Karpas-422 (cell line): ENCODE measurements around the gene WDR55. TPM values are rescaled to one million over a fixed set of nuclear protein-coding genes. Genes with fewer than 3 reads are reported as not detected.
"Not testable (repeated sequence)": the region's sequence is repeated elsewhere in the genome, so short reads cannot be mapped to it uniquely, and the experiment has no call there.

Experiments
- DNase-seq: peaks from one replicate; pipeline ENCODE4 v3.0.0-alpha.2; 2015
- H2AFZ ChIP-seq: fragments of 200-600 bp; sonication (generic); 2 replicates; pipeline ENCODE4 v1.6.1; 2014; ENCODE audit warnings: antibody characterized with exemption, low read length, mixed read lengths
- H3K27ac ChIP-seq: fragments of 200-600 bp; sonication (generic); 2 replicates; pipeline ENCODE4 v1.5.1; 2014; ENCODE audit warnings: mild to moderate bottlenecking, low read length, moderate library complexity
- H3K27me3 ChIP-seq: fragments of 200-600 bp; sonication (generic); 2 replicates; pipeline ENCODE4 v1.6.1; 2014; ENCODE audit warnings: low read length, mixed read lengths
- H3K36me3 ChIP-seq: fragments of 200-600 bp; sonication (generic); 2 replicates; pipeline ENCODE4 v1.6.1; 2014; ENCODE audit warnings: low read length, mixed read lengths; ENCODE audit not compliant: insufficient read depth
- H3K4me1 ChIP-seq: fragments of 200-600 bp; sonication (generic); 2 replicates; pipeline ENCODE4 v1.6.1; 2014; ENCODE audit warnings: mild to moderate bottlenecking, low read length, mixed read lengths
- H3K4me2 ChIP-seq: fragments of 200-600 bp; sonication (generic); 2 replicates; pipeline ENCODE4 v1.6.1; 2014; ENCODE audit warnings: low read length, low read depth, mild to moderate bottlenecking; ENCODE audit not compliant: poor library complexity, severe bottlenecking
- H3K4me3 ChIP-seq: fragments of 200-600 bp; sonication (generic); 2 replicates; pipeline ENCODE4 v1.5.1; 2014; ENCODE audit warnings: mild to moderate bottlenecking, antibody characterized with exemption, low read length, mixed read lengths
- H3K79me2 ChIP-seq: fragments of 200-600 bp; sonication (generic); 2 replicates; pipeline ENCODE4 v1.6.1; 2014; ENCODE audit warnings: mild to moderate bottlenecking, low read length, mixed read lengths
- H3K9ac ChIP-seq: fragments of 200-600 bp; sonication (generic); 2 replicates; pipeline ENCODE4 v1.6.0; 2014; ENCODE audit warnings: low read length
- H3K9me2 ChIP-seq: fragments of 200-600 bp; sonication (generic), shearing (Covaris generic); replicated peaks from 2 replicates; pipeline ENCODE4 v1.6.0; 2014; ENCODE audit warnings: mild to moderate bottlenecking, low read length, moderate library complexity; ENCODE audit not compliant: insufficient read depth
- H3K9me3 ChIP-seq: fragments of 300-700, 200-600 bp; sonication (generic); 2 replicates; pipeline ENCODE4 v1.6.1; 2014; ENCODE audit warnings: low read length, mixed read lengths
- H4K20me1 ChIP-seq: fragments of 200-600 bp; sonication (generic); 2 replicates; pipeline ENCODE4 v1.6.1; 2014; ENCODE audit warnings: mild to moderate bottlenecking, antibody characterized with exemption, low read length, low read depth; ENCODE audit not compliant: insufficient read depth
- total RNA-seq: library from RNA; depleted of rRNA; stranded (reverse); fragments of >200 nt; shearing (Covaris generic); gene quantifications from 2 replicates; pipeline ENCODE4 v1.2.3, GENCODE V29; 2014; ENCODE audit warnings: low replicate concordance

The WDR55 gene
- total RNA-seq, 1 experiment from 2014 or later: 15.9 TPM

- H2AFZ ChIP-seq, DNase-seq, H4K20me1 ChIP-seq, H3K4me2 ChIP-seq, H3K9ac ChIP-seq, H3K4me1 ChIP-seq, H3K79me2 ChIP-seq, H3K27me3 ChIP-seq, H3K9me3 ChIP-seq, H3K9me2 ChIP-seq, H3K27ac ChIP-seq, H3K4me3 ChIP-seq: not testable (repeated sequence)
- peaks cover 16% of the 10 kb centered on the region for H3K36me3 ChIP-seq
These were observed 44.1 kb downstream of the WDR55 start for GRCh38 chr5:140708787-140709186.

DNA sequence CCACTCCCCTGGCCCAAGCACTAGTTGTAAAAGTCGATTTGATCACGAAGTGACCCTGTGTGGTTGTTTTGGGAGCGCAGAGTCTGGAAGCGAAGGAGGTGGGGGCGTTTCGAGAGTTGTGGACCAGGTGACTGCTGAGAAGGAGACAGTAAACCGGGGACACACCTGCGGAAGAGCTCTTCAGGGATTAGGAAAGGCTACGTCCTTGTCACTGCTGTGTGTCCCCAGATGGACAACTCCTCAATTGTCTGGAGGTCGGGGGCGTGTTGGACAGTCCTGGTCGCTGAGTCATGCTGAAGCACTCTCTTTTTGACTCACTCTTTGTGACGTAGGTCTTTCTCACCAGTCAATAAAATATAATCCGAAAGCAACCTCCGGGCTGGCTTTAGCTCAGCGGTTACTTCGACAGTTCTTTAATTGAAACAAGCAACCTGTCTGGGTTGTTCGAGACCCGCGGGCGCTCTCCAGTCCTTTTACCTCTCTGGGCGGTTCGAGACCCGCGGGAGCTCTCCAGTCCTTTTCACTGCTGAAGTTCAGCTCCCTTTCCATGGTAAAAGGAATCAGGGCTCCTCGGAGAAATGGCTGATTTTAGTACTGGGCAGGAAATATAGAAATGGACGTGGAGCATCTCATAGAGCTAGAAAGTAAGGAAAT lies 46.3 kb downstream of the WDR55 start:
- no peaks in the 10 kb centered on the region for H3K9me2 ChIP-seq
- 0 out of 2 replicates have a peak overlapping the region, but pooled peaks have one; percentile 15 for H3K9ac ChIP-seq
- H3K4me2 ChIP-seq: peak overlapping the region; percentile 56
- H3K9me3 ChIP-seq: no peaks in the 10 kb centered on the region
- peaks cover 6% of the 10 kb centered on the region for H3K36me3 ChIP-seq
- no peaks in the 10 kb centered on the region for H3K79me2 ChIP-seq
- peaks cover 7% of the 10 kb centered on the region for H3K4me1 ChIP-seq
- peak overlapping the region; percentile 56; the same call in 1 of the 2 replicates for H2AFZ ChIP-seq
- no peaks in the 10 kb centered on the region for H3K27me3 ChIP-seq
- H4K20me1 ChIP-seq: no peaks in the 10 kb centered on the region
- H3K4me3 ChIP-seq: peak overlapping the region; percentile 41; the same call in 1 of the 2 replicates
- H3K27ac ChIP-seq: no peak overlapping the region
- DNase-seq: peak; percentile 58

DNA sequence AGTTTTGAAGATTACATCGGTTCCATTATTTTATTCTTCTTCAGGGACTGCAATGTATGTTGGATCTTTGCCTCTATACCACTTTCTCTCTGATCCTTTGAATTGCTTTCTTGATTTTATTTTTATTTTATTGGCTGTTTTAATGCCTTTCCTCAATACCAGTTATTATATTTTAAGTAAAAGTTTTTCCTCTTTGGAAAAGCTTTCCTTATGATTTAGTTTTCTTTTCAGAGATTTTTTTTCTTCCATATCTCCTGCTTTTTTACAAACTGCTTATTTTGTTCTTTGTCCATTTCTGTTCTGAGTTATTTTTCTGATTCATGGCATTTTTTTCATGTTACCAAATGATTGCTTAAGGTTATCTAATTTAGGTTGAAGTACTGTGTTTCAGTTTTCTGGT lies 47.1 kb downstream of the WDR55 start:
- Histone ChIP-seq H2AFZ (no peak overlapping the region), H3K9ac (no peak overlapping the region)

GRCh38 chr5:140713562-140714094 lies 48.9 kb downstream of the WDR55 start:
- Histone ChIP-seq H3K9me3 (no peaks in the 10 kb centered on the region), H3K27ac (no peak overlapping the region), H3K4me1 (peaks cover 7% of the 10 kb centered on the region), H3K79me2 (no peaks in the 10 kb centered on the region), H3K9ac (no peak overlapping the region), H4K20me1 (no peaks in the 10 kb centered on the region), H3K27me3 (no peaks in the 10 kb centered on the region), H3K36me3 (no peaks in the 10 kb centered on the region), H3K4me2 (no peak overlapping the region), H2AFZ (no peak overlapping the region), H3K4me3 (no peak overlapping the region), H3K9me2 (no peaks in the 10 kb centered on the region)
- no peak for DNase-seq

More for the DNA sequence above, 47.1 kb downstream of the WDR55 start:
- no peak for DNase-seq
- no peak overlapping the region for H3K4me2 ChIP-seq
- H3K4me3 ChIP-seq: no peak overlapping the region
- H3K27ac ChIP-seq: no peak overlapping the region
- peaks cover 7% of the 10 kb centered on the region for H3K4me1 ChIP-seq
- no peaks in the 10 kb centered on the region for H3K9me3 ChIP-seq
- H3K9me2 ChIP-seq: no peaks in the 10 kb centered on the region
- no peaks in the 10 kb centered on the region for H4K20me1 ChIP-seq
- no peaks in the 10 kb centered on the region for H3K79me2 ChIP-seq
- no peaks in the 10 kb centered on the region for H3K36me3 ChIP-seq
- H3K27me3 ChIP-seq: no peaks in the 10 kb centered on the region

GRCh38 chr5:140716238-140716637 lies 51.5 kb downstream of the WDR55 start:
- not testable (repeated sequence) for H3K9ac ChIP-seq, H3K9me2 ChIP-seq, DNase-seq, H3K4me1 ChIP-seq, H3K4me3 ChIP-seq, H3K79me2 ChIP-seq, H3K27me3 ChIP-seq, H2AFZ ChIP-seq, H3K36me3 ChIP-seq, H3K27ac ChIP-seq, H3K9me3 ChIP-seq, H3K4me2 ChIP-seq, H4K20me1 ChIP-seq

GRCh38 chr5:140718266-140718592 lies 53.5 kb downstream of the WDR55 start:
- H3K27ac ChIP-seq: no peak overlapping the region
- H2AFZ ChIP-seq: no peak overlapping the region
- H3K9me3 ChIP-seq: no peaks in the 10 kb centered on the region
- no peaks in the 10 kb centered on the region for H4K20me1 ChIP-seq
- no peak for DNase-seq
- no peaks in the 10 kb centered on the region for H3K36me3 ChIP-seq
- no peak overlapping the region for H3K4me2 ChIP-seq
- H3K4me1 ChIP-seq: no peaks in the 10 kb centered on the region
- no peaks in the 10 kb centered on the region for H3K27me3 ChIP-seq
- no peak overlapping the region for H3K4me3 ChIP-seq
- H3K9ac ChIP-seq: no peak overlapping the region
- no peaks in the 10 kb centered on the region for H3K79me2 ChIP-seq
- H3K9me2 ChIP-seq: no peaks in the 10 kb centered on the region

- not testable (repeated sequence) for H3K9me2 ChIP-seq, H3K79me2 ChIP-seq, H3K9ac ChIP-seq, H2AFZ ChIP-seq, H3K4me2 ChIP-seq, H3K36me3 ChIP-seq, DNase-seq, H4K20me1 ChIP-seq, H3K9me3 ChIP-seq, H3K27me3 ChIP-seq, H3K4me1 ChIP-seq, H3K4me3 ChIP-seq, H3K27ac ChIP-seq
These were observed 56.0 kb downstream of the WDR55 start for GRCh38 chr5:140720738-140721137.

DNA sequence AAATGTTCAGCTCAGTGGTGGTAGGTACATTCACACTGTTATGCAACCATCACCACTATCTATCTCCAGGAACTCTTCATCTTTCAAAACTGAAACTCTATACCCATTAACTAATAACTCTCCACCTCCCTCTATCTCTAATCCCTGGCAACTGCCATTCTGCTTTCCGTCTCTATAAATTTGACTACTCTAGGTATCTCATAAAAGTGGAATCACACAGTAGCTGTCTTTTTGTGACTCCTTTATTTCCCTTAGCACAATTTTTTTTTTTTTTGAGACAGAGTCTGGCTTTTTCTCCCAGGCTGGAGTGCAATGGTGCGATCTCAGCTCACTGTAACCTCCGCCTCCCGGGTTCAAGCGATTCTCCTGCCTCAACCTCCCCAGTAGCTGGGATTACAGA lies 56.7 kb downstream of the WDR55 start:
- H3K9ac ChIP-seq, DNase-seq, H3K27ac ChIP-seq, H3K9me2 ChIP-seq, H2AFZ ChIP-seq, H3K79me2 ChIP-seq, H3K4me2 ChIP-seq, H3K4me1 ChIP-seq, H3K27me3 ChIP-seq, H3K4me3 ChIP-seq, H4K20me1 ChIP-seq, H3K9me3 ChIP-seq, H3K36me3 ChIP-seq: not testable (repeated sequence)
